Pons (tissue), 1 donor: ENCODE results near the gene HIC2.
"Not testable (repeated sequence)": the region's sequence is repeated elsewhere in the genome, so short reads cannot be mapped to it uniquely, and the experiment has no call there.

ENCODE experiments used
- DNase-seq: peaks from one replicate; pipeline ENCODE4 v3.0.0-alpha.2; 2016; ENCODE audit warnings: low spot score

HIC2 gene

DNA sequence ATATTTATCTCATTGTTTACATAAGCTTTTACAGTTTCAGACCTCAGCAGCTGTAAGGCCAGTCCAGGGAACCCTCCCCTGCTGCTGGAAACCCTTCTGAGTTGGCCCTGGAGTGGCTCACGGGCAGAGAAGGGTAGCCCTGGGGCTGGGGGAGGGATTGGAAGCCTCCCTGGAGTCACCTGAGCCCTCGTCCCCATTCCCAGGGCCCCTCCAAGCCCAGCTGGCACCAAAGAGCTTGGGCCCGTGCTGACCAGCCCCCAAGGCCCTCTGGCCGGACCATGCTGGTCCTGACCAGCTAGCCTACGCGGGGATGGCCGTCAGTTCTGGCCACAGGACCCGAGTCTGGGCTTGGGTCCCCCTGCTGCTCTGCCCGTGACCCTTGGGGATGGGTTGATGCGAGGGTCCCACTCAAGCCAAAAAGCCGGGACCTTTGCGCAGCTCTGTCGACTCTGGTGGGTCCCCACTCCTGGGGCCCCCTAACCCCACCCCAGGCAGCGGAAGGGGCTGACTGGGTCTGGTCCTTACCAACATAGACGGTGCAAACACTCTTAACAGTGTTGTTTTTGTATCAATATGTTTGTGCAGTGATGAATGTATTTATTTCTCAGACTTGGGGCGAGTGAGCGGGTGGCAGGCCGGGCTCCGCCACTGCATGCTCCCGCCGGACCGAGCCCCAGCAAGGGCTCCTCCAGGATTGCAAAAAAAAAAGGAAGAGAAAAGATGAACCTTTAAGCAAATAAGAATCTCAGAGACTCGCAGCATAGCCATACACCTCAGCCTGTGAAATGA lies 32.6 kb downstream of the HIC2 start:
- DNase-seq = no peak

DNA sequence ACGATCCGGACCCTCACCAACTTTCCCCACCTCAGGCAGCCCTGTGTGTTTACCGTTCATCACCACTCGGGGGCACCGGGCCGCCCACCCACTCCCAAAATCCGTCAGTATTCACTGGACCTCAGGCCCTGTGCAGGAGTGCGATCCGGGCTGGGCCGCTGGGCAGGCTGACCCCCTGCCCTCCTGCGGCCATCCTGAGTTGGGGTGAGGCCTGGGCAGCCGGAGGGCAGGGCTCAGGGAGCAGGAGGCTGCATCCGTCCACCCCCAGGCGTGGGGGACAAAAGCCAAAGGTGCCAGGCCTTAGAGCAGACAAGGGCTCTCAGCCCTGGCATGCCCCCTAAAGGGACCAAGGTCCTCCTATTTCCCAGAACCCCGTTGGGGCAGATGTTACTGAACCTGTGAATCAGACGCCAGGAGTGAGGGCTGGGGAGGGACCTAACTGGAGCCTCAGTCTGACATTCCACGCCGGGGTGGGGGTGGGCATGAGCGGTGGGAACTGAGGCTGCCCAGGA lies 33.2 kb downstream of the HIC2 start:
- no peak for DNase-seq

DNA sequence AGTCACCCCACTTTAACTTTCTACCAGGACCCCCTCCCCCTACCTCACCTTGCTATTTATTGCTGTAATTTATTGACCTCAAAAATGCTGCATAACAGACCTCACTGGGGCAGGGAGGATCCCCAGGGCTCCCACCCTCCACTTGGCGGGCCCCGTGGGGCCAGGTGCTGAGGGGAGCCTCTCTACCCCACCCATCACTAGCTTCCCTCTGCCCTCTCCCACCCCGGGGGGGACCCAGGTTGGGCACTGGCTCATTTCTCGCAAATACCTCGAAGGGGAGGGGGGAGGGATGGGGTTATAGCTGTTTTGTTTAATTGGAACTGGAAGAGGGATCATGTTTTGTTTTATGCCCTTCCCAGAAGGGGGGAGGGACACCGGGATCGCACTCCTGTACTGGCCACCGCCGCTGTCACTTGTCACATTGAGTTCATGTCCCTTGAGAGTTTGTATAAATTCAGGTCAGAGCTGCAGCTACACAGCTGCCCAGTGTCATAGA lies 33.7 kb downstream of the HIC2 start:
- DNase-seq = no peak

- DNase-seq = no peak
These were observed 34.7 kb downstream of the HIC2 start for GRCh38 chr22:21451545-21452520.

DNA sequence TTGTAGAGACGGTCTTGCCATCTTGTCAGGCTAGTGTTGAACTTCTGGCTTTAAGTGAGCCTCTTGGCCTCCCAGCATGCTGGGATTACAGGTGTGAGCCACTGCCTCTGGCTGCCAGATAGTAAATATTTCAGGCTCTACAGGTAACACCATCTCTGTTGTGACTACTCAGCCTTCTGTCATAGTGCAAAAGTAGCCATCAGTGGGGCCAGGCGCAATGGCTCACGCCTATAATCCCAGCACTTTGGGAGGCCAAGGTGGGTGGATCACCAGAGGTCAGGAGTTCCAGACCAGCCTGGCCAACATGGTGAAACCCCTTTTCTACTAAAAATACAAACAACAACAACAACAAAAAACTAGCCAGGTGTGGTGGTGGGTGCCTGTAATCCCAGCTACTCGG lies 35.5 kb downstream of the HIC2 start:
- DNase-seq = not testable (repeated sequence)

DNA sequence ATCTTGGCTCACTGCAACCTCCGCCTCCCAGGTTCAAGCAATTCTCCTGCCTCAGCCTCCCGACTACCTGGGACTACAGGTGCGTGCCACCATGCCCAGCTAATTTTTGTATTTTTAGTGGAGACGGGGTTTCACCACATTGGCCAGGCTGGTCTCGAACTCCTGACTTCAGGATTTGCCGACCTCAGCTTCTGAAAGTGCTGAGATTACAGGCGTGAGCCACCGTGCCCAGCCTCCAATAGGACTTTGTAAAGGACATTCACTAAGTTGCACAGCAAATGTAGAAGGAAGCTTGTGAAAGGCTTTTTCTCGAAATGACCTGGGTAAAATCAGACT lies 37.8 kb downstream of the HIC2 start:
- DNase-seq = not testable (repeated sequence)

DNA sequence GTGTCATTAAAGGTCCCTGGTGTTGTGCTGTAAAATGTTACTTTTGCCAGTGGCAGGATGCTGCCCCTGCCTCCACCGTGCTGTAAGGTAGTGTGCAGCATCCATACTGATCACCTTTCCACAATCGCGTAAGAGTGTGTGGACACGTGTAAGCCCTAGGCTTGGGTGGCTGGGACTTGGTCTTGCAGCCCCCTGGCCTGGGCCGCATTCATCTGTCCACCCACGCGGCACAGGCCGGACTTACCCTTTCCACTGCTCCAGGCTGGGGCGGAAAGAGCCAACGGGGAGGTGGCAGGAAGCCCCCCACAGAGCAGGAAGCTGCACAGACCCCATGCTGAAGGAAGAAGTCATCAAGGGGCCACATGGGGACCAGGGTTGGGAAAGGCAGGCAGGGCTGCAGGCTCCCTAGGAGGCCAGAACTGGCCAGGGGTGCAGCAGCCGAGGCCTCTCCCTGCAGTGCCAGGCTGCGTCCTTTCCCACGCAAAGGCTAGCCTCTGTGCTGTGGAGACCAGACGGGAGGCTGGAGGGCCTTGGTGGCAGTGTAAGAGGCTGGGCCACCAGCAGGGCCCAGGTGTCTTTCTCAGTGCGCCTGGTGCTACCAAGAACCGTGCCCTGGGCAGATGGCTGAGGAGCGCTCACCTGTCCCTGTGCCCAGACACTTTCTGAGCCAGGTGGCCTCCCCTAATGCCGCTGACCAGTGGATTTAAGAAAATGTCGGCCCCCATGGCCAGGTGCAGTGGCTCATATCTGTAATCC lies 38.3 kb downstream of the HIC2 start:
- no peak for DNase-seq

GRCh38 chr22:21457023-21457787 lies 40.0 kb downstream of the HIC2 start:
- no peak for DNase-seq

GRCh38 chr22:21462672-21463071 lies 45.5 kb downstream of the HIC2 start:
- not testable (repeated sequence) for DNase-seq

GRCh38 chr22:21467337-21468193 lies 50.4 kb downstream of the HIC2 start, which contains the start of gene TMEM191C:
Gene TMEM191C (plus strand): TSS chr22:21467387. CDS start chr22:21467460, 73 bp downstream.
- DNase-seq = not testable (repeated sequence)

- peak; percentile 72 for DNase-seq
These were observed 51.3 kb downstream of the HIC2 start for GRCh38 chr22:21468194-21469096.

DNA sequence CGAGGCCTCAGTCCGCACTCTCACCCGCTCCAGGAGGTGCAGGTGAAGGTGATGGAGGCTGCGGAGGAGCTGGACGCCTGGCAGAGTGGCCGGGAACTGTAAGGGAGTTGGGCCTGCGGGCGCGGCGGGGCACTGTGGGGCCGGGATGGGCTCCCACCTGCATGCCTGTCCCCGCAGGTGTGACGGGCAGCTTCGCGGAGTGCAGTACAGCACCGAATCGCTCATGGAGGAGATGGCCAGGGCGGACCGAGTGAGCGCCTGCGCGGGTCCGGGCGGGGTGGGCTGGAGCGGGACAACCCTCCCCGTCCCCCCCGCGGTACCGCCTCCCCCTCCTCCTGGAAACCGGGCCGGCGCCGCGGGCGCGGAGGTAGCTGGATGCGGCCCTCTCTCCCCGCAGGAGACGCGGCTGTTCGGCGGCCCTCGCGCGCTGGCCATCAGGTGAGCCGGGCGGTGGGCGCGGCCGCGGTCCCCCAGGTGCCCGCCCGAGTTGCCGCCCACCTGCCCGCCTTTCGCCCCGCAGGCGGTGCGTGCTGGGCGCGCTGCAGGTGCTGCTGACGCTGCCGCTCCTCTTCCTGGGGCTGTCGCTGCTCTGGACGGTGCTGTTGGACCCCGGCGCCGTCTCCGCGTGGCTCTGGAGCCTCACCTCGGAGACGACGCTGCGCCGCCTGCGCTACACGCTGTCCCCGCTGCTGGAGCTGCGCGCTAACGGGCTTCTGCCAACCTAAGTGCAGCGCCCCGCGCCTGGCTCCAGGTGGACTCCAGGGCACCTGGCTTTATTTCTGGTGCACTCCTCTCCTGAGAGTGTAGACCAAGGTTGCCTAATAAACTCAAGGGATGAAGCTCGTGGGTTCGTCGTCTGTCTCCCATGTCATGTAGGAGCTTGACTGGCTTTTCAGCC lies 52.2 kb downstream of the HIC2 start:
- not testable (repeated sequence) for DNase-seq

DNA sequence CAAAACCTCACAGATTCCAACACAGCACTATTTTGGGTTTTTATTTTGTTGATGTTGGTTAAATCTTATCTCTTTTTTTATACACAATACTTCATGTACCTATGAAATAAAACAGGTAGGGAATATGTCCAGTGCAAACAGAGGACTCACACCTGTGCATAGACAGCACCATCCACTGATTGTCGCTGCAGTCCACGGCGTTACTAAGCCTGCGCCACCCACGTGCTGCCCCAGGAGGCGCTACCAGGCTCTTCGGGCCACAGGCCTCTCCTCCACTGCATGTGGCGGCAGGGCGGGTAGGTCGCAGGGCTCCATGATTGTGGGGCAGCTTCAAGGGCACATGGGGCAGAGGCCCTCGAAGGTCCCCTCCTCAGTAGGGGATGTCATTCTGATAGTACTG lies 55.8 kb downstream of the HIC2 start:
- not testable (repeated sequence) for DNase-seq

DNA sequence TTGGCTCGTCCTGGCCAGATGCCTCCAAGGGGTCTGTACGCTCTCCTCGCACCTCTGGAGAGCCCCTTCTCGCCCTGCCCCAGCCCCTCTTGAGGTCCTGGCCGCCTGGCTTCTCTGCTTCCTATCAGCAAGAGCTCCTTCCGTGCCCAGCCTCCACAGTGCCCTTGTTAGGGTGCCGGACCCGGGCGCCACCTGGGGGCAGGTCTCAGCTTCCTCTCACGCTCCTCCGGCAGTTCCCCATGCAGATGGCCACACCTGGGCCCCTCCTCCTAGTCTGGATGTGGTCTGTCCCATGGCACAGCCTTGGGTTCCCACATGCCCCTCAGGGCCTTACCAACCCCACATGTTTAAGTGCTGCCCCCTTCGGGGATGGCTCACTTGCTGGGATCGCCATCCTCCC lies 56.5 kb downstream of the HIC2 start:
- DNase-seq = not testable (repeated sequence)

DNA sequence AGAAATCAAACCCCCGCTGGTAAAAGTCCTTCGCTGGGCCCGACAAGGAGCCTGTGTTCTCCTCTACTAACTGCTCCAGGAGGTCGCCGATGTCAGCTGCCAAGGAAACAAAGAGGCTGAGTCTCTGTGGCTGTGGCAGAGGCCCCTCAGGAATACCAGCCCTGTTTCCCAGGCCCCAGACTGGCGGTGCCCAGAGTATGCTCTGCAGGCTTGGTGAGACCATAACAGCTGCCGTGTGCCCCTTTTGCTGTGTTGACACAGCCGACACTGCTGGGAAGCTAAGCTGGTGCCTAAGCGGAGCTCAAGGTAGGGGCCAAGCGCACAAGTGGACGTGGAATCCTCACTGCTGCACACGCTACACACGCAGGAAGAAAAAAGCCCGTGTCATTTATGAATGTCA lies 66.9 kb downstream of the HIC2 start:
- not testable (repeated sequence) for DNase-seq

DNA sequence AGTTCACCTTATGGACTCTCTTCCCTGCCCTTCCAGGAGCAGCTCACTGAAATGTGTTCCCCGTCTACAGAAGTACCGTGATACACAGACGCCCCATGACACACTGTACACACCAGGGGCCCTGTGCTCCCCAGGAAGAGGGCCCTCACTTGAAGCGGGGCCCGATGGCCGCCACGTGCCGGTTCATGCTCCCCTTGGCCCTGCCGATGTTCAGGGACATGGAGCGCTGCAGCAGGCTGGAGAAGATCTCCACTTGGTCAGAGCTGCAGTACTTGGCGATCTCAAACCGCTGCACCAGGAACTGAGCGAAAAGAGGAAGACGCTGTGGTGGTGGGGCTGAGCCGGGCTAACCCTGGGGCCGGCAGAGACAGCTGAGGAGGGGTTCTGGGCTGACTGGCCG lies 70.6 kb downstream of the HIC2 start:
- not testable (repeated sequence) for DNase-seq

DNA sequence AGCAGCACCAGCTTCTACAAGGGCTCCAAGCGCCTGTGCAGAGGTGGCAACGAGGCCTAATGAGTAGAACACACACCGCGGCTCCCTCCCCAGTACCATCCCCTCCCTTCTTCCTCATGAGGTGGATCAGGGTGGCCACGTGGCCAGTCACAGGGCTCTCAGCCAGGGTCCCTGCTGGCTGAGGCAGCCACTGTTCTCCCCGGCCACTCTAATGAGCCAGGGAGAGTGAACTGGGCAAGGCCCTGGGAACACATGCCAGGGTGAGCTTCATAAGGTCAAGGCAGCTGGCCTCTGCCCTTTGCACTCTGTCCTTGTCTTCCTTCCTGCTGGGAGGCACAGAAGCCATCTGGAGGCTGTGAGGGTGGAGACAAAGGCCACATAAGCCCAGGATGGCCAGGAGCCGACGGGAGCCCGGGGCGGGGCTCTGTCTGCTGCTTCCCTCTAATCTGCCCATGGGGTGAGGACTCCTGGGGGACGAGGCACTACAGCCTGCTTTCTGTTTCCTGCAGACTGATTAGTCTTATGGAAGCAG lies 72.0 kb downstream of the HIC2 start:
- DNase-seq = peak; percentile 1

- not testable (repeated sequence) for DNase-seq
These were observed 73.4 kb downstream of the HIC2 start for GRCh38 chr22:21490556-21490955.
